Activated CD8-positive, alpha-beta memory T cell treated with anti-CD3 and anti-CD28 coated beads for 4 hours (primary cell): ENCODE data around the gene PCED1A.

Experiments used
- DNase-seq, 2 donors: peaks; one replicate each; pipeline ENCODE4 v3.0.0-alpha.2; 2020; ENCODE audit warnings: low read depth in 2 of 2

PCED1A gene

DNA sequence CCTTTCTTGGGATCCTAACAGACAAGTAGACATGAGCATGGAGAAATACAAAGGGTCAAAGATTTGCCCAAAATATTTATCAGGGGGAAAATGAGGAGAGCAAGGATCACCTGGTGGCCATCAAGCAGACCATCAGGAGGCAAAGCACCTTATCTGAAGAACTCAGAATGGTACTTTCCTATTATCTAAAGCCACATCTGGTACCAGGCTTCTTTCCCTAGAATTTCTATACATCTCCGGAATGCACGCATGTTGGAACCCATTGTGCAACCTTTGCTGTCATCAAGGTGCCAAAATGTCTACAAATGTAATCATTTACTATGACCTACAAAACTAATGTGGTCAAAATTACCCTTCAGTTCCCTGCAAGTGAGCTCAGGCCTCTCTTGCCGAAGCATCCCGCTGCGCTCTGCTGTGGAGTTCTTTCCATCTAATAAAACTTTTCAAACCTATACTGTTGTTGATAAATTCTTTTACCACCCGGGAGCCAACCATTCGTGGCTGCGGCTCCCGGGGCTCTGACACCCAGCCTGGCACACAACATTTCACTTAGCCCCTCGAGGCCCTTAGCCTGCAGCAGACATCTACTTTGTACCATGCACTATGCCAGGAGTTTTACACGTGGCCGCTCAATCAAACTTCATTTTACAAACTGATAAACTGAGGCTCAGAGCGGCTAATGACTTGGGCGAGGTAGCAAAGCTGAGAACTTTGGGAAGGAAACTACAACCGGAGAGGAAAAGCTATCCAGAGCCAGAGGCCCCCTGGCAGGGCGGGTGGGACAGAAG is 36.2 kb downstream of the PCED1A start:
- no peak for DNase-seq

DNA sequence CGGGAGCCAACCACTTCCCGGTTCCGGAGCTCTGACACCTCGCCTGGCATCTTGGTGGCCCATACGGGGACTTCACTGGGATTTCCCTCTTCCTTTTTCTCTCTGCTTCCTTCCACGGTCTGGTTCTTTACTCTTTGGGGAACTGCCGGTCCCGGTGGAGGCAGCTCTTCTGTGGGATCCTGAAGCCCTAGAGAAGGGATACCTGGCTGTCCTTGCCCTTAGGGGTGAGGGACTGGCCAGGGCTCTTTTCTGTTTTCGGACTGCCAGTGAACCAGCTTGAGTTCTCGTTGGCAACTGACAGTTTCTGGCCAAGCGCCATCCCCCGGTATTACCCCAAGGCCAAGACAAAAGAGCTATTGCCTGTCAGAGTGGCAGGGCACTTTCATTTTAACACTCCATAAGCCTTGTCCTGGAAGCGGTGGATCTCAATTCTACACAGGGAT is 39.1 kb downstream of the PCED1A start:
- DNase-seq, result no peak

DNA sequence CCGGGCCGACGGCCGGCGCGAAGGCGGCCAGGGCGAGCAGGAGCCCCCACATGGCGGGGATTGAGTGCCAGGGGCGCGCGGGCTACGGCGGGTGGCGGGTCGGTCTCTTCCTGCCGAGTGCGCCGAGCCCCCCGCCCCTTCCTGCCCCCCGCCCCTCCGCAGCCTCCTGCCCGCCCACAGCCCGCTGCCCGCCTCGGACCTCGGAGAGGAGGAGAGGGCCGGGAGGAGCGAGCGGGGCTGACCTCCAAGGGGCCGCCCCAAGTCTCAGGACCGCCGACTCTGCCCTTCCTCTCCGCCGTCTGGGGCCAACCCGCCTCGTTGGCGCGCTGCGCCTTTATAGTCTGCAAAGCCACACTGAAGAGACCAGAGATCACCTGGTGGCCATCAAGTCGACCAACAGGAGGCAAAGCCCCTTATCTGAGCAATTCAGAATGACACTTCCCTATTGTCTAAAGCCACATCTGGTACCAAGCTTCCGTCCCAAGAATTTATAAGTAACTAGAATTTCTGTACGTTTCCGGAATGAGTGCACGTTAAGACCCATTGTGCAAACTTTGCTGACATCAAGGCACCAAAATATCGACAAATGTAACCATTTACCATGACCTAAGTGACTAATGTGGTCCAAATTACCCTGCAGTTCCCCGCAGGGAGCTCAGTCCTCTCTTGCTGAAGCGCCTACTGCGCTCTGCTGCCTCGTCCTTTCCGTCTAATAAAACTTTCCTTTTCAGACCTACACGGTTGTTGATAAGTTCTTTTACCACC is 39.8 kb downstream of the PCED1A start, which contains the start of gene CPXM1:
Gene CPXM1 (minus strand): TSS at position 107 of the 765 bp plus-strand sequence. CDS start 55 bp downstream, at position 52.
- no peak for DNase-seq

DNA sequence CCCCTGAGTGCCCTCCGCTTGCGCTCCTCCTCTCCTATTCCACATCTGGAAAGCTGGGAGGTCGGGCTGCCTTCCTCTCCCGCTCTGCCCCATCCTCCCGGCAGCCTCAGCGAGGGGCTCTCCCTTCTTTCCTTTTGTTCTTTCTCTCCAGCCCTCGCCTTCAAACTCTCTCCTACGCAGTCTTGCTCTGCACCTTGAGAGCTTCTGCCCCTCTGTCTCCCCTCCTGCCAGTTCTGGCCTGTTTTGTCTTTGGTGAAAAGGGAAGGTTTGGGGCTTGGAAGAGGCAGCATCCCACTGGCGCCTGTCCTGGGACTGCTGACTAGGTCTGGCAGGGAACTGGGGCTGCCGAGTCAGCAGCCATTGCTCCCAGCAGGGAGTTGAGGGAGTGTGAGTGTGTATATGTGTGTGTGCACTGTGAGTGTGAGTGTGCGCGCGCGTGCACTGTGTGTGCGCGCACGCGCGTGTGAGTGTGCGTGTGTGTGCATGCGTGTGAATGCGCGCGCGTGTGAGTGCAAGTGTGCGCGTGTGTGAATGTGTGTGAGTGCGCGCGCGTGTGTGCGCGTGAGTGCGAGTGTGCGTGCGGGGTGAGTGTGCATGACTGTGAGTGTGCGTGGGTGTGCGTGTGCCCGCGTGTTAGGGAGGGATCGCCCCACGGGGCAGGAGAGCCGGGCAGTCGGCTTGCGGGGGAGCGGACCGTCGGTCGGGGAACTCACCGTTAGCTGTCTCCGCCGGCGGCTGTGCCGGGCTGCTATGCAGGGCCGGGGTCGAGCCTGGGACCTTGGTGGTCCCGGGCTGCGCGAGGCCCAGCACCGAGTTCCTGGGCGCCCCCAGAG is 40.6 kb downstream of the PCED1A start:
- no peak for DNase-seq

DNA sequence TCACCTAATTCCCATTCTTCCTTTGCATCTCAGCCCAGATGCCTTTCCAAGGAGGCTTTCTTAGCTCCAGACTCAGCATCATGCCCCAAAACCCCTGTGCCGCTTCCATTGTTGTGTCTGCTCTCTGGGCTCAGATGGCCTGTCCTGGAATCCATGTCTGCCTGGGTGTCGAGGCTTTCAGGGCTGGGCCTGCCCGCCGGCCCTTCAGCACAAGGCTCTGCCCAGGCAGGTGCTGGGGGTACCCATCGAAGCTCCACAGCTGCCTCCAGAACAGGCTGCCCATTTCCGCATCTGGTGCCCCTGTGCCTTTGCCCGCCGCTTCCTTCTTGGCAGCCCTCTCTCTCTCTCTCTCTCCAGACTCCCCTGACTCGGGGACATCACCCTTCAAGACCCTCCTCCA is 41.2 kb downstream of the PCED1A start:
- no peak for DNase-seq

DNA sequence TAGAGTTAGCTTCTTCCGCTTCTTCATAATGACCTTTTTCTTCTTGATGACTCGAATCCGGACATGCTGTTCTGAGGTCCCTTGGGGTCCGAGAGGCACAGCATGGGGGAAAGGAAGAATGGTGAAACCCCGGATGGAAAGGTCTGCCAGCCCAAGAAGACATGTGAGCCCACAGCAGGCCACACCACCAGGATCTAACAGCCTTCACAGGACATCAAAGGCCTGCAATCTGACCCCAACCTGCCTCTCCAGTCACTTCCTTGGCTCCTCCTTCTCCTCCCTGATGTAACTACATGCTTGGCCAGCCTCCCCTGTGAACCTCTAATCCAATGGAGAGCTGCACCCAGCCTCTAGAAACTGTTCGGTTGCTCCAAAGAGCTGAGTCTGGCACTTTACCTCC is 41.6 kb downstream of the PCED1A start:
- DNase-seq, result no peak

DNA sequence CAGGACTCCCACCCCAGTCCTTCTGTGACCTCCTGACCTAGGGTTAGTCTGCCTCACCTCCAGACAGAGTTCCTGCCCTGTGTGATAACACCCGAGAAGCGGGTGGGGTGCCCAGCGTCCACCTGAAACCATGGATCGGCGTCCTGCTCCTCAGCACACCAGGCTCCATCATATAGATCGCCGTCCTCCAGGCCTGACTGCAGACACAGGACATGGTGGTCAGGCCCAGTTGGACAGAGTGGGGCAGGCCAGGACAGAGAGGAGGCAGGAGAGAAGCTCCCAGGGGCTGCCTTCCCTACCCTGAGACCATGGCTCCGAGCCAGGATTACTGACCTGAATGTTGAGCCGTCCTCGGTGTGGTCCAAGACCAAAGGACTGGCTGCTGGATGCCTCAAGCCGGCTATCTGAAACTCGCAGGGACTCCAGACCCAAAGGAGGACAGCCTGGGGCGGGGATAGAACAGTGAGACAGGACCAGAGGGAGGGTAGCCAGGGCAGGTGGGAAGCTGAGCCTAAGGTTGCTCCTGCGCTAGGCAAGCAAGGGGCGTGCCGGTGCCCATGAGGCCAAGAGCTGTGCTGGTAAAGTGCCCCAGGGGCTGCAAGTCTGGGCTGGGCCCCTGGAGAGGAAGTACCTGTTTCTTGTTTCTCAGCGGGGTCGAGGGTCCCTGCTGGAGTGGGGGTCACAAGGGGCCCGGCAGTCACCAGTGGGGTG is 42.2 kb downstream of the PCED1A start:
- DNase-seq, result no peak

DNA sequence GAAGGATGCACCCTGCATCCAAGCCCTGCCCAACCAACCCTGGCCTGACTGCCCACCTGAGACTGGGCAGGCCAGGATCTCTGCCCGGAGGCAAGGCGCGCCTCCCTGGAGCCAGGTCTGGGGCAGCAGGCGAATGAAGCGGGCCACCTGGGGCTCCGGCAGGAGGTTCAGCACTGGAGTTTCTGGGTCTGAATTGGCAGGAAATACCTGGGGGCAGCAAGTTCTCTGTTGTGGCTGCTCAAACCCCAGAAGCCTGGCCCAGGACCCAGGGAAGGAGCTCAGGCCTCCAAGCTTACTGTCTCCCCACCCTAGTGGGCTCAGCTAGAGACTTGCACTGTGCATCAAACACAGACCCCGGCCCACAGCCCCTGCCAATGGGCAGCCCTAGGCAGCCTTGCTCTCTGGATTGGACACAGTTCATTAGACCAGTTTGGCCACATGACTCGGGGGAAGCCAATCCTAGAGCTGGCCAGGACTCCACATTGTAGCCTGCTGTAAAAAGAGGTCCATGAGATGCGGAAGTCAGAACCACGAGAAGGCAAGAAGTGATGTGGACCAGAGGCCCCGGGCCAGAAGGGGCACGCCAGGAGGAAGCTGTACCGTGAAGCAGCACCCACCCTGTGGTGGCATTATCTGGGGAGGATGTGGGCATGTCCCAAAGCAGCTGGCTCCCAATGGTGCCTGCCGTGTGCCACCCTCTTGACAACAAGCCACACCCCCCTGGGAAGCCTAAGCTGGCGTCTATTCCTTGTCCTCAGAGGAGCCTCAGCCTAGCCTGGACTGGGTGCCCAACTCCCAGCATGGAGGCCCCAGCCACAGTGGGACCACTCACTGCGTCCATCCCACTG is 43.1 kb downstream of the PCED1A start:
- DNase-seq, result no peak

DNA sequence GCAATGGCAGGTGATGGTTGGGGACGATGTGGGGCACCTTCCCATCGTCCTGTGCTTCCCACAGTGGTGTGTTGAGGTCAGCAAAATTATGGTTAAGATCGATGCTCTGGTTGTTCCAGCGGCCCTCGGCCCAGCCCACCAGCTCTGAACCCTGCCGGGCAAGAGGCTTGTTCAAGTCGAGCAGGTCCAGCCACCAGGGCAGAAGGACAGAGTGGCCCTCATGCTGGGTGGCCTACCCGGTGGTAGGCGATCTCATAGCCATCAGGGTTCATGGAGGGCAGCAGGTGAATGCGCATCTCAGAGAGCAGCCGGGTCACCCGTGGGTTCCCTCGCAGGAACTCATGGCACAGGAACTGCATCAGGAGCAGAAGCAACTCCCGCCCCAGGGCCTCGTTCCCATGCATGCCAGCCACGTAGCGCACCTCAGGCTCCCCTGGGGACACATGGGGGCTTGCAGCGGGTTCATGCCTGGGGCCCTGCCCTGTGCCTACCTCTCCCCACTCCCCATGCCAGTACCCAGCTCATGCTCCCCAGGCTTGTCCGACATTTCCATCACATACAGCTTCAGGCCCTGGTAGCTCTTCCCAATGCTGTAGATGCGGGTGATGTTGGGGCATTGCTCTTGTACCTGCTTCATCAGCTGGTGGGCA is 44.3 kb downstream of the PCED1A start:
- DNase-seq, result no peak

DNA sequence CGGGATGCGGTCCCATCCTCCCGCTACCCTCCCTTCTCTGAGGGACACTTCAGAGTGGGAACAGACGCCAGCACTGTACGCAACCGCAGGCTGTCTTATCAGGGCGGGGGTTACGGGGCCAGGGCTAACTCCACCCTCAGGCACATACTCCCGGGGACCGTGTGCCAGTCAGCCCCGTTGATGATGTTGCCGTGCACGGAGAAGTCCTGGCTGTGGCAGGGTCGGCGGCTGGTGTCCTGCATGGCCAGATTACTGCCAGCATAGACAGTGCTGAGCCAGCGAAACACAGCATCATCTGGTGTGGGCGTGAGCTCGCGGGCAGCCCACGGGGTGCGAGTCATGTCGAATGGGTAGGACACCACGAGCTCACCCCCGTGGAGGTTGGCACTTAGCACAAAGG is 45.0 kb downstream of the PCED1A start:
- no peak for DNase-seq

DNA sequence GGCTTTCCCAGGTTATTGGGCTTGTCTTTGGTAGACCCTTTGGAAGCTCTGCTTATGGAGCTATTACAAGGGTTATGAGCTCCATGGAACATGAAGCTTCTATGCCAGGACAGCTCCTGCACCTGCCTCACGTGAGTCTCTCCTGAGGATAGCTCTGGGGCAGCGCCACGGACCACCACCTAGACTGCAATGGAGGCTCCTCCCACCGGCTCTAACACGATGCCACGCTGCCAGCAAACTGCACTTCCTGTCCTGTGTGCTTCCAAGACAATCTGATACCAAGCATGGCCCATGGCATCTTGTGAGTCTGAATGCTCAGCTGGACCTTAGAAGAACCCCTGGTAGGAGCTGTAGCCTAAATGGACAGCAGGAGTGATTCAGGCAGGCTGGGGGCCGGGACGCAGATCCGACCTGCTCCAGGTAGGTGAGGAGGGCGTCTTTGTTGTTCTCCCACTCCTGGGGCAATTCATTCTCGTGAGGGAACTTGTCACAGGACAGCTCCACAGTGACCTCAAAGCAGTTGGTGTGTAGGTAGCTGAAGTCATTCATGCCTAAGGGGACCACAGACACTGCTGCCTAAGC is 45.5 kb downstream of the PCED1A start:
- DNase-seq, result no peak

DNA sequence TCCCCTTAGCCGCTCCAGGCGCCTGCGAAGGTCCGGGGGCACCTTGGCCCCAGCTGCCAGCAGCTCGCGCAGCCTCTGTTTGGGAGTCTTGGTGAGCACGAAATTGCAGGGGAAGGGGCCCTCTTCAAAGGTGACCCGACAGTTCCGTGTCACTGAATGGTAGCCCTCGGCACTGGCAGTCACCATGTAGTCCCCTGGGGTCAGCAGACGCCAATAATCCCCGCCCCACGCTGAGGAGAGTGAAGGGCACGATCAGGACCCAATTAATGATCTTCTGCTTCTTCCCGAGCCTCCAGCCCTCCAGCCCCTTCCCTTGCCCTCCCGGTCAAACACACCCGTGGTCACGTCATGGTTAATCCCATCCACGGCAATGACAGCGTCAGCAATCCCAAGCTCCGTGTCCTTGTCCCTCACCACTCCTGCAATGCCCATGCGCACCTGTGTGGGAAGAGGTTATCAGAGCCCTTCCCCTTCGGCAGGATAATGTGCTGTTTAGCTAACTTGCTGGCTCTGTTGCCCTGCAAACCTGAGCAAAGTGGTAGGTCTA is 46.2 kb downstream of the PCED1A start:
- no peak for DNase-seq

DNA sequence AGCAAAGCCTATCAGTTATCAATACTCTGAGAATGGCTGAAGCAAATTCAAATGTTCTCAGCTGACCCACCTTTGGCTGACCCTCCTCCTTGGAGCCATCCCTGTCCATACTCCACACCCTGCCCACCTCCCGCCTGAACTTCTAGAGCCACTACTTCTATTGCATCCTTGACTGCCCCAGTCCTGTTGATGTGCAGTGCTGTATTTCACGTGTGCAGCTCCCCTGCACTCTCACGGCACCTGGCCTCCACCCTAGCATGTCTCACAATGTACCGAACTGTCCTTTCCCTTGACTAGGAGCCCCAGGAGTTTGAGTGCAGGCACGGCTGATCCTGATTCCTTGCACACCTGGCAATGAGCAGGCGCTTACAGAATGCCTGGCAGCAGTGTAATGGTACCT is 47.0 kb downstream of the PCED1A start:
- no peak for DNase-seq
